ENCODE results near the gene MARCHF11. TPM values are rescaled to one million over a fixed set of nuclear protein-coding genes. Genes with fewer than 3 reads are reported as not detected.

The MARCHF11 gene
- total RNA-seq, 1 donor from 2014 or later = not detected

DNA sequence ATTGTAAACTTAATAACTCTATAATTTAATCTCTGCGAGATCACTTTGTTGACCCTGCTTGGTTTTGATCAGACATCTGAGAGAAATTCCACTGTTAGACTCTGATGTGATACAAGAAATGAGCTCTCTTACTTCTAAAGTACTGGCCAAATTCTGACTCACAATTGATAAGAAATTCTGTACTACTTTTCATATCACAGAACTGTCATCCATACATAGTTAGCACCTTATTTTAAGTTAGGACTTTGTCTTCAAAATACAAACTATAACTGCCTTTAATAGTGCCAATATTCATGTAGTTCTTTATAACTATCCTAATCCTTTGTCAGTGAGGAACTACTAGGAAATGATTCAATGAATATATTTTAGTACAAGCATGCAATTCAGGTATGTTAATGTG, 23.4 kb downstream of the MARCHF11 start:
- H3K4me1 Mint-ChIP-seq = no peaks in the 10 kb centered on the region
- no peaks in the 10 kb centered on the region for H3K36me3 Mint-ChIP-seq
- H2AFZ ChIP-seq (replicated peaks) = no peak overlapping the region
- no peaks in the 10 kb centered on the region for H4K20me1 ChIP-seq (ENCODE audit: low read depth)
- no peak overlapping the region for H3K9ac ChIP-seq
- H3K9me3 ChIP-seq (ENCODE audit: low read depth) = no peaks in the 10 kb centered on the region
- no peaks in the 10 kb centered on the region for H3K27me3 ChIP-seq
- DNase-seq (ENCODE audit: low spot score) = no peak
- H3K27ac ChIP-seq = no peak overlapping the region
- H3K27me3 Mint-ChIP-seq (ENCODE audit: insufficient read depth, low read depth) = peaks cover 2% of the 10 kb centered on the region
- no peaks in the 10 kb centered on the region for H3K4me1 ChIP-seq
- H3K4me3 Mint-ChIP-seq = no peak overlapping the region
- no peaks in the 10 kb centered on the region for H3K79me2 ChIP-seq (ENCODE audit: low read depth)
- no peak for TF ChIP-seq EZH2phosphoT487 (IDR thresholded peaks at IDR 0.05)
- TF ChIP-seq, protein P1, sequence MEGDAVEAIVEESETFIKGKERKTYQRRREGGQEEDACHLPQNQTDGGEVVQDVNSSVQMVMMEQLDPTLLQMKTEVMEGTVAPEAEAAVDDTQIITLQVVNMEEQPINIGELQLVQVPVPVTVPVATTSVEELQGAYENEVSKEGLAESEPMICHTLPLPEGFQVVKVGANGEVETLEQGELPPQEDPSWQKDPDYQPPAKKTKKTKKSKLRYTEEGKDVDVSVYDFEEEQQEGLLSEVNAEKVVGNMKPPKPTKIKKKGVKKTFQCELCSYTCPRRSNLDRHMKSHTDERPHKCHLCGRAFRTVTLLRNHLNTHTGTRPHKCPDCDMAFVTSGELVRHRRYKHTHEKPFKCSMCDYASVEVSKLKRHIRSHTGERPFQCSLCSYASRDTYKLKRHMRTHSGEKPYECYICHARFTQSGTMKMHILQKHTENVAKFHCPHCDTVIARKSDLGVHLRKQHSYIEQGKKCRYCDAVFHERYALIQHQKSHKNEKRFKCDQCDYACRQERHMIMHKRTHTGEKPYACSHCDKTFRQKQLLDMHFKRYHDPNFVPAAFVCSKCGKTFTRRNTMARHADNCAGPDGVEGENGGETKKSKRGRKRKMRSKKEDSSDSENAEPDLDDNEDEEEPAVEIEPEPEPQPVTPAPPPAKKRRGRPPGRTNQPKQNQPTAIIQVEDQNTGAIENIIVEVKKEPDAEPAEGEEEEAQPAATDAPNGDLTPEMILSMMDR (IDR thresholded peaks at IDR 0.05) = no peak
- no peak overlapping the region for H3K27ac Mint-ChIP-seq
- no peaks in the 10 kb centered on the region for H3F3A ChIP-seq (ENCODE audit: low read depth)
- H3K4me3 ChIP-seq = no peak overlapping the region
- H3K36me3 ChIP-seq = no peaks in the 10 kb centered on the region
- H3K9me3 Mint-ChIP-seq = no peaks in the 10 kb centered on the region
- no peak overlapping the region for H3K4me2 ChIP-seq

DNA sequence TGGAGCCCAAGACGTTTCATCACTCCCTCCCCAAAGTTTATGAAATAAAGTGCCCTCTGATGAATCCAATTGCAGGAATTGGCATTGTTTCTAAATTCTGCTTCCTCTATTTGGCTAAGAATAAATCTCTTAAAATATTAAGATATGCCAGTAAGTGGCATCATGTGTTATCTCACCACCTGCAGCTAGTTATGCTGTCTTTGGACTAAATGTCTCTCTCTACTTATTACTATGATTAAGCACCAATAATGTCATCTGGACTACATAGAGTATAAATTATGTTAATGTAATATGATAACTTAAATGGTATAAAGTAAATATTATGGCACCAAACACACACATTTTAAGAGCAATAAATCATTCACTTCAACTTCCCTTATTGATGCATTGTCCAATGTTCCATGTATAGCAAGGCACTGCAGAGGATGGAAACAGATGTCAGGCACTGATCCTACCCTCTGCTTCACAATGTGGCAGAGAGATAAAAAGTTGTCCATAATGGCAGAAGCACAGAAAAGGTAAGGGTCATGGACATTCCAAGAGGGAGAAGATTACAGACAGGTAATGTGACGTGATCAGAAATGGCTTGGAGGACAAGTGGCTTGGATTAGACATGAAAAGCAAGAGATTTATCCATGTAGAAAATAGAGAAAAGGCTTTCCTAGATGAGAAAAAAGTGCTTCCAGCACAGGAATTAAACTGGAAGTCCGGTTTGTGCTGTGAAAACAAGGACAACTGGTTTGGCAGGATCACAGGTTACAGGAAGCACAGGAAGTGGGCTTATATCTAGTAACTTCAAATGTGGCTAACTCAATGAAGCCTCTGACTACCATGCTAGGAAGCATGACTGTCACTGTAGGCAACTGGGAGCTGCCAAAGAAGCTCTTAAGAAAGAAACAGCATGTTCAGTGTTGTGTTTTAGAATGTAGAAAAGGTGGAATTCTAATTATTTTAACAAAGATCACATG, 26.7 kb downstream of the MARCHF11 start:
- H3K9me3 Mint-ChIP-seq = peaks cover 3% of the 10 kb centered on the region
- Histone ChIP-seq H2AFZ (replicated peaks) (no peak overlapping the region), H3K9me3 (ENCODE audit: low read depth) (no peaks in the 10 kb centered on the region), H3K4me2 (no peak overlapping the region), H4K20me1 (ENCODE audit: low read depth) (no peaks in the 10 kb centered on the region), H3F3A (ENCODE audit: low read depth) (no peaks in the 10 kb centered on the region), H3K79me2 (ENCODE audit: low read depth) (no peaks in the 10 kb centered on the region), H3K36me3 (no peaks in the 10 kb centered on the region), H3K4me3 (no peak overlapping the region), H3K9ac (no peak overlapping the region), H3K4me1 (no peaks in the 10 kb centered on the region), H3K27me3 (no peaks in the 10 kb centered on the region), H3K27ac (no peak overlapping the region)
- H3K27me3 Mint-ChIP-seq (ENCODE audit: insufficient read depth, low read depth) = no peaks in the 10 kb centered on the region
- no peak overlapping the region for H3K4me3 Mint-ChIP-seq
- TF ChIP-seq EZH2 (IDR thresholded peaks at IDR 0.05) = no peak
- TF ChIP-seq, protein P1 (IDR thresholded peaks at IDR 0.05) = no peak
- no peak for TF ChIP-seq EZH2phosphoT487 (IDR thresholded peaks at IDR 0.05)
- no peaks in the 10 kb centered on the region for H3K36me3 Mint-ChIP-seq
- no peak for DNase-seq (ENCODE audit: low spot score)
- no peak overlapping the region for H3K27ac Mint-ChIP-seq
- no peaks in the 10 kb centered on the region for H3K4me1 Mint-ChIP-seq

DNA sequence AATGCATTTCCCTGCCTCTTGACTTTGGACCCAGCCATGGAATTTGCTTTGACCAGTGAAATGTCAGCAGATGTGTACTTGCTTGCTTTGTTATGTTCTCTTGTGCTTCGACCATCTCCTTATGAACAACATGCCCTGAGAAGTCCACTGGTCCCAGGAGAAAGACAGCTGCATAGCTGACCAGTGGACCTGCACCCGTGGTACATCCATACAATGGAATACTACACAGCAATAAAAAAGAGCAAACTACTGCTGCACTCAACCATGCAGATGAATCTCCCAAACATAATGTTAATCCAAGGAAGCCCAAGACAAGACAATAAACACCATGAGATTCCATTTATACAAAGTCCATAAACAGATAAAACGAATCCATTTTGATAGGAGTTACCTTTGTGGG, 30.0 kb downstream of the MARCHF11 start:
- peaks cover 3% of the 10 kb centered on the region for H3K9me3 Mint-ChIP-seq
- H3K27ac ChIP-seq = no peak overlapping the region
- H3K4me3 Mint-ChIP-seq = no peak overlapping the region

More for the DNA sequence above, 30.0 kb downstream of the MARCHF11 start:
- H4K20me1 ChIP-seq (ENCODE audit: low read depth) = no peaks in the 10 kb centered on the region
- no peaks in the 10 kb centered on the region for H3K36me3 ChIP-seq
- H2AFZ ChIP-seq (replicated peaks) = no peak overlapping the region
- no peak overlapping the region for H3K4me2 ChIP-seq
- no peak for DNase-seq (ENCODE audit: low spot score)
- no peaks in the 10 kb centered on the region for H3K27me3 ChIP-seq
- no peaks in the 10 kb centered on the region for H3K79me2 ChIP-seq (ENCODE audit: low read depth)
- H3K4me3 ChIP-seq = no peak overlapping the region
- TF ChIP-seq EZH2 (IDR thresholded peaks at IDR 0.05) = no peak
- TF ChIP-seq EZH2phosphoT487 (IDR thresholded peaks at IDR 0.05) = no peak
- TF ChIP-seq, protein P1 (IDR thresholded peaks at IDR 0.05) = no peak
- no peaks in the 10 kb centered on the region for H3F3A ChIP-seq (ENCODE audit: low read depth)
- H3K9me3 ChIP-seq (ENCODE audit: low read depth) = no peaks in the 10 kb centered on the region
- H3K36me3 Mint-ChIP-seq = no peaks in the 10 kb centered on the region
- no peaks in the 10 kb centered on the region for H3K27me3 Mint-ChIP-seq (ENCODE audit: insufficient read depth, low read depth)
- H3K4me1 Mint-ChIP-seq = no peaks in the 10 kb centered on the region
- no peaks in the 10 kb centered on the region for H3K4me1 ChIP-seq
- H3K27ac Mint-ChIP-seq = no peak overlapping the region
- no peak overlapping the region for H3K9ac ChIP-seq

Measured in neural progenitor cell (in vitro differentiated cells).